HepG2 (cell line): Measurements from ENCODE around the gene CAPN12. TPM values are rescaled to one million over a fixed set of nuclear protein-coding genes. Genes with fewer than 3 reads are reported as not detected.

Experiments used
- HDAC6 ChIP-seq: fragments of 200-600 bp; sonication (generic); IDR thresholded peaks from 2 replicates; pipeline ENCODE4 v1.7.0; 2017; ENCODE audit warnings: mild to moderate bottlenecking, antibody characterized with exemption, low read length, low read depth
- HMG20B ChIP-seq: conservative IDR thresholded peaks from 2 replicates; pipeline ENCODE4 v1.6.1; 2016; ENCODE audit warnings: missing genetic modification reagents, missing compliant biosample characterization
- MTA1 ChIP-seq: sonication (generic); formaldehyde crosslinking; IDR thresholded peaks from 2 replicates; pipeline ENCODE4 v1.4.0; 2020; ENCODE audit warnings: missing genetic modification reagents, mild to moderate bottlenecking, borderline replicate concordance
- polyA plus RNA-seq, 8 experiments: library from polyadenylated mRNA; depleted of rRNA in 3 of 8; stranded (reverse) in 7 of 8; unstranded in 1 of 8; fragments of >200 nt; fragmentation: Illumina TruSeq in 4 of 8; extraction: Trizol in 4 of 8; gene quantifications; 2 replicates each; pipeline versions ENCODE4 v1.2.1 to v1.2.3, GENCODE V29; 2011 to 2016; ENCODE audit warnings: low read depth in 4 of 8, missing spikeins in 1 of 8, mixed read lengths in 1 of 8; ENCODE audit not compliant: insufficient read depth in 1 of 8
- total RNA-seq, 5 experiments: library from RNA; depleted of rRNA; stranded (reverse); fragments of >200 nt; fragmentation: Illumina TruSeq; extraction: Trizol; gene quantifications; 2 replicates each; pipeline ENCODE4 v1.2.3, GENCODE V29; 2016; ENCODE audit warnings: low read depth in 1 of 5
- TF ChIP-seq, protein P1 (sequence below): sonication (generic); formaldehyde crosslinking; IDR thresholded peaks from 2 replicates; pipeline ENCODE4 v1.5.1; 2020; ENCODE audit warnings: mild to moderate bottlenecking, missing genetic modification reagents, moderate library complexity
- TF ChIP-seq, protein P2 (sequence below): sonication (generic); formaldehyde crosslinking; IDR thresholded peaks from 2 replicates; pipeline ENCODE4 v1.4.0; 2020; ENCODE audit warnings: mild to moderate bottlenecking, missing genetic modification reagents

Gene CAPN12
- total and polyA plus RNA-seq, 2 of the 13 experiments (the other 11 are each of a cell fraction or from before 2014, with no cell fraction given): 1.6 to 13.6 TPM

GRCh38 chr19:38705197-38706019 is 38.9 kb downstream of the CAPN12 start (continued):
- TF ChIP-seq, protein P1, sequence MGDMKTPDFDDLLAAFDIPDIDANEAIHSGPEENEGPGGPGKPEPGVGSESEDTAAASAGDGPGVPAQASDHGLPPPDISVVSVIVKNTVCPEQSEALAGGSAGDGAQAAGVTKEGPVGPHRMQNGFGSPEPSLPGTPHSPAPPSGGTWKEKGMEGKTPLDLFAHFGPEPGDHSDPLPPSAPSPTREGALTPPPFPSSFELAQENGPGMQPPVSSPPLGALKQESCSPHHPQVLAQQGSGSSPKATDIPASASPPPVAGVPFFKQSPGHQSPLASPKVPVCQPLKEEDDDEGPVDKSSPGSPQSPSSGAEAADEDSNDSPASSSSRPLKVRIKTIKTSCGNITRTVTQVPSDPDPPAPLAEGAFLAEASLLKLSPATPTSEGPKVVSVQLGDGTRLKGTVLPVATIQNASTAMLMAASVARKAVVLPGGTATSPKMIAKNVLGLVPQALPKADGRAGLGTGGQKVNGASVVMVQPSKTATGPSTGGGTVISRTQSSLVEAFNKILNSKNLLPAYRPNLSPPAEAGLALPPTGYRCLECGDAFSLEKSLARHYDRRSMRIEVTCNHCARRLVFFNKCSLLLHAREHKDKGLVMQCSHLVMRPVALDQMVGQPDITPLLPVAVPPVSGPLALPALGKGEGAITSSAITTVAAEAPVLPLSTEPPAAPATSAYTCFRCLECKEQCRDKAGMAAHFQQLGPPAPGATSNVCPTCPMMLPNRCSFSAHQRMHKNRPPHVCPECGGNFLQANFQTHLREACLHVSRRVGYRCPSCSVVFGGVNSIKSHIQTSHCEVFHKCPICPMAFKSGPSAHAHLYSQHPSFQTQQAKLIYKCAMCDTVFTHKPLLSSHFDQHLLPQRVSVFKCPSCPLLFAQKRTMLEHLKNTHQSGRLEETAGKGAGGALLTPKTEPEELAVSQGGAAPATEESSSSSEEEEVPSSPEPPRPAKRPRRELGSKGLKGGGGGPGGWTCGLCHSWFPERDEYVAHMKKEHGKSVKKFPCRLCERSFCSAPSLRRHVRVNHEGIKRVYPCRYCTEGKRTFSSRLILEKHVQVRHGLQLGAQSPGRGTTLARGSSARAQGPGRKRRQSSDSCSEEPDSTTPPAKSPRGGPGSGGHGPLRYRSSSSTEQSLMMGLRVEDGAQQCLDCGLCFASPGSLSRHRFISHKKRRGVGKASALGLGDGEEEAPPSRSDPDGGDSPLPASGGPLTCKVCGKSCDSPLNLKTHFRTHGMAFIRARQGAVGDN (CRISPR knock-in tag): peak; percentile 34; the same call in 1 of the 2 replicates
- TF ChIP-seq, protein P2, sequence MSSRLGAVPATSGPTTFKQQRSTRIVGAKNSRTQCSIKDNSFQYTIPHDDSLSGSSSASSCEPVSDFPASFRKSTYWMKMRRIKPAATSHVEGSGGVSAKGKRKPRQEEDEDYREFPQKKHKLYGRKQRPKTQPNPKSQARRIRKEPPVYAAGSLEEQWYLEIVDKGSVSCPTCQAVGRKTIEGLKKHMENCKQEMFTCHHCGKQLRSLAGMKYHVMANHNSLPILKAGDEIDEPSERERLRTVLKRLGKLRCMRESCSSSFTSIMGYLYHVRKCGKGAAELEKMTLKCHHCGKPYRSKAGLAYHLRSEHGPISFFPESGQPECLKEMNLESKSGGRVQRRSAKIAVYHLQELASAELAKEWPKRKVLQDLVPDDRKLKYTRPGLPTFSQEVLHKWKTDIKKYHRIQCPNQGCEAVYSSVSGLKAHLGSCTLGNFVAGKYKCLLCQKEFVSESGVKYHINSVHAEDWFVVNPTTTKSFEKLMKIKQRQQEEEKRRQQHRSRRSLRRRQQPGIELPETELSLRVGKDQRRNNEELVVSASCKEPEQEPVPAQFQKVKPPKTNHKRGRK (CRISPR knock-in tag): no peak
- no peak for TF ChIP-seq HDAC6
- TF ChIP-seq MTA1 (CRISPR knock-in tag): no peak
- TF ChIP-seq HMG20B (CRISPR knock-in tag): no peak
